SK-N-MC (cell line): ENCODE data around the gene KLHDC9.

Experiments used
- DNase-seq: peaks from one replicate; pipeline ENCODE4 v3.0.0-alpha.2; 2011; ENCODE audit warnings: low read depth, low spot score
- H3K27ac ChIP-seq: fragments of 200-600 bp; sonication (generic); 2 replicates; pipeline ENCODE4 v1.5.1; 2016; ENCODE audit warnings: mixed run types
- H3K36me3 ChIP-seq: fragments of 200-600 bp; sonication (generic); 2 replicates; pipeline ENCODE4 v1.6.1; 2017; ENCODE audit warnings: antibody characterized with exemption, low read length, mixed read lengths; ENCODE audit not compliant: insufficient read depth
- H3K4me3 ChIP-seq: fragments of 200-600 bp; sonication (generic); 2 replicates; pipeline ENCODE4 v1.5.1; 2016
- H3K9ac ChIP-seq: fragments of 200-600 bp; sonication (generic); 2 replicates; pipeline ENCODE4 v1.8.0; 2017; ENCODE audit warnings: mixed run types, mixed read lengths; ENCODE audit not compliant: insufficient read length
- H3K9me3 ChIP-seq: fragments of 200-600 bp; sonication (generic); 2 replicates; pipeline ENCODE4 v1.6.1; 2017; ENCODE audit warnings: low read depth, mild to moderate bottlenecking, antibody characterized with exemption, low read length, moderate library complexity, mixed read lengths
- EZH2 ChIP-seq: fragments of 200-600 bp; sonication (generic); IDR thresholded peaks from one replicate; pipeline ENCODE4 v1.6.1; 2017; ENCODE audit warnings: antibody characterized with exemption
- FOXP2 ChIP-seq: optimal IDR thresholded peaks from 2 replicates; pipeline ENCODE3; 2011; ENCODE audit warnings: mild to moderate bottlenecking, moderate library complexity; ENCODE audit not compliant: insufficient read depth; ENCODE audit errors: extremely low read length, control extremely low read depth
- POLR2AphosphoS5 ChIP-seq: IDR thresholded peaks from 2 replicates; pipeline ENCODE4 v1.6.1; 2012; ENCODE audit warnings: mild to moderate bottlenecking, low read depth, low read length, borderline replicate concordance

Gene KLHDC9

DNA sequence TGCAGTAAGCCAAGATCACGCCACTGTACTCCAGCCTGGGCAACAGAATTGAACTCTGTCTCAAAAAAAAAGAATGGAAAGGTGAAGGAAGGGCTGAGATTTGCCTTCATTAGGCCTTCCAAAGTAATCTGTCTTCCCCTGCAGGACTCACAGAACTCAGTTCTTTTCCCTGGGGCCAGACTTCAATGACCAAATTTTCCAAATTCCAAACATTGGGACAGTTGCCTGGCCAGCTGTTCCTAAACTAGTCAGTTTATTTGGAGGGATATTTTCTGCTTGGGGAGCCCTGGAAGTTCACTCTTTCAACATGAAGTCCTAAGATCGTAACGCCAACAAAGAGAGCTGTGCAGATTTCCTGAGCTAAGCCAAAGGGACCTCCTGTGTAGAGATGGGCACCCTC lies 39.7 kb downstream of the KLHDC9 start:
- Histone ChIP-seq H3K9ac (no peak overlapping the region), H3K4me3 (no peak overlapping the region), H3K36me3 (no peaks in the 10 kb centered on the region), H3K27ac (no peak overlapping the region), H3K9me3 (no peaks in the 10 kb centered on the region)
- TF ChIP-seq EZH2 (no peak), POLR2AphosphoS5 (no peak), FOXP2 (no peak)
- no peak for DNase-seq

DNA sequence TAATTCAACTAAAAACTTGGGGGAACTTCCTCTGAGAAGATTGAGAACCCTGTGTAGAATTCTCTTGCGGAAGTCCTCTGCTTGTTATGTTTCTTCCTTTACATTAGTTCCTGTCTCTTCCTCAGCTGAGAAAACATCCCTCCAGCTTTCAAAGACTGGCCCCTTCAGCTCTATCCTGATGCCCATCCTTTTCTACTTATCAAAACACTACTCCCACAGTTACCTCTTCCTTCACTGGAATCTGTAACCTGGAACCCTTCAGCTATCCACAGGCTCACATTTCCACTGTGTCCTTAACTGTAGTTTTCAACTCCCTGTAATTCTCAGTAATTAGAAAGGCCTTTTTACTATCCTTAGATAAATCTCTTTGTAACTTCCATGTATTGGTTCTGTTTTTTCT lies 40.3 kb downstream of the KLHDC9 start:
- Histone ChIP-seq H3K36me3 (no peaks in the 10 kb centered on the region), H3K9ac (no peak overlapping the region), H3K4me3 (no peak overlapping the region), H3K27ac (no peak overlapping the region), H3K9me3 (no peaks in the 10 kb centered on the region)
- no peak for DNase-seq
- no peak for TF ChIP-seq EZH2
- no peak for TF ChIP-seq FOXP2
- TF ChIP-seq POLR2AphosphoS5, result no peak

DNA sequence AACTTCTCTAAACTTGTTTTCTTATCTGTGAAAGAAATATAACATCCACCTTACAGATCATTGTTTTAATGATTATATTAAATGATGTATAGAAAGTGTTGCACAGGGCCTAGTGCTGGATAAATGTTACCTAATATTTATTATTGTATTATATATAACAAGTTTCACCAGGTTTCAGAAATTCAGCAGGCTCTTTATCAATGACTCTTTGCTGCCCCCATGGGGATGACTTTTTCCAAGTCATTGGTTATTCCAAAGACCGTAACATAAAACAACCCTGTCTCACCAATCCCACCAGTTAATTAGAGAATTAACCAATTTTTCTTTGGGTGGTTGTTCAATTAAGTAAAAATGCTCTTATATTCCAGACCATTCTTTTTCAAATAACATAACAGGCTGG lies 41.6 kb downstream of the KLHDC9 start:
- DNase-seq, result no peak
- H3K9me3 ChIP-seq, result no peaks in the 10 kb centered on the region
- H3K27ac ChIP-seq, result no peak overlapping the region
- TF ChIP-seq EZH2 (no peak), FOXP2 (no peak), POLR2AphosphoS5 (no peak)
- H3K4me3 ChIP-seq, result no peak overlapping the region
- no peaks in the 10 kb centered on the region for H3K36me3 ChIP-seq
- no peak overlapping the region for H3K9ac ChIP-seq

DNA sequence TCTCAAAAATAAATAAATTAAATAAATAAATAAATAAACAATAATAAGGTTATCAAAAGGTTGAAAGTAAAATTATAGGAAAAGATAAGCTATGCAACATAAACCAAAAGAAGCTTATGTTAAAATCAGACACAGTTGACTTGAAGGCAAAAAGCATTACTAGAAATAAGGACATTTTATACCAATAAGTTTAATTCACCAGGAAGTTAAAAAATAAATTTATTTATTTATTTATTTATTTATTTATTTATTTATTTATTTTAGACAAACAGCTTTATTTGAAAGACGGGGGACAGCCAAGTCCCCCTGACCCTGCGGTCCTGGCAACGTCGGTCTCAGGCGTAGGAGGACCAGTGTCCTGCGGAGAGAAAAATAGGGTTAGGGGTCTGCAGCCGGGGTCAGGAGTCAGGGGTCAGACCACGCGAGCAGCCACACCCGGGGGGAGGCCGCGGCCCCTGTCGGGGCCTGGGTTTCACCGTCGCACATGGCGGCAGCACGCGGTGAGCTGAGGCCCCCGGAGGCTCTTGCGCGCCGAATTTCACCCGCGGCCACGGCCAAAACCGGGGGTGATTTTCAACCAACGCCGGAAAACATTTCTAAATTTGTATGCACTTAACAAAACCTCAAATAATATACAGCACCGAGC lies 42.7 kb downstream of the KLHDC9 start:
- Histone ChIP-seq H3K9me3 (no peaks in the 10 kb centered on the region), H3K4me3 (no peak overlapping the region), H3K27ac (no peak overlapping the region), H3K36me3 (no peaks in the 10 kb centered on the region), H3K9ac (no peak overlapping the region)
- DNase-seq, result no peak
- TF ChIP-seq POLR2AphosphoS5 (no peak), FOXP2 (no peak), EZH2 (no peak)

DNA sequence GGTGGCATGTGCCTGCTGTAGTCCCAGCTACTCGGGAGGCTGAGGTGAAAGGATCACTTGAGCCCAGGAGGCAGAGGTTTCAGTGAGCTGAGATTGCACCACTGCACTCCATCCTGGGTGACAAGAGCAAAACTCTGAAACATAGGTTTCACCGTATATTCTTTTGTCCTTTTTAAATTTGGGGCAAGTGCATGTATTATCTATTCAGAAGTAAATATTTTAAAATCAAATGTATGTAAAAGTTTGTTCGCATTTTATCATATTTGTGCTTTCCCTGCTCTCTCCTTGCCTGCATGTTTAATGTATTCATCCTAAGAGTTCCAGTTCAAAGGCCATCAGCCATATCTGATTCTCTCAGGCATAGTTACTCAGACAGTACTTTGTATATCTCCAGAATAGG lies 47.7 kb downstream of the KLHDC9 start:
- Histone ChIP-seq H3K4me3 (no peak overlapping the region), H3K9me3 (no peaks in the 10 kb centered on the region), H3K27ac (no peak overlapping the region), H3K9ac (no peak overlapping the region), H3K36me3 (no peaks in the 10 kb centered on the region)
- TF ChIP-seq FOXP2 (no peak), POLR2AphosphoS5 (no peak), EZH2 (no peak)
- DNase-seq, result no peak
